HepG2 (cell line): ENCODE data around the gene TACC3. TPM values are rescaled to one million over a fixed set of nuclear protein-coding genes. Genes with fewer than 3 reads are reported as not detected.

Experiments
- ATAC-seq: fragments of 200-7000 bp; cut with Tn5 transposase; 3 replicates; pipeline ENCODE4 v1.9.1; 2020; ENCODE audit warnings: mild to moderate bottlenecking, moderate library complexity
- BruUV-seq: library from RNA; stranded (reverse); fragments of 400-500 nt; replicated peaks from 2 replicates; lab custom pipeline; 2021; lab: Mats Ljungman, UMichigan
- CTCF ChIA-PET: fragments of 300-600 bp; formaldehyde crosslinking; extraction: SDS; loops from one replicate; lab custom pipeline; 2021; ENCODE audit warnings: low total read pairs, inconsistent platforms, low intra/inter-chr PET ratio; lab: Yijun Ruan, JAX
- POLR2A ChIA-PET: fragments of 350-600 bp; sonication (Branson Sonifier 250); formaldehyde crosslinking; loops from one replicate; lab custom pipeline; 2020; ENCODE audit warnings: antibody characterized with exemption, inconsistent platforms; lab: Yijun Ruan, JAX
- DNase-seq: peaks from one replicate; pipeline ENCODE4 v3.0.0-alpha.2; 2015; ENCODE audit warnings: low spot score
- FAIRE-seq: peaks from 3 replicates; lab custom pipeline; 2011; peaks lifted over from hg19 to GRCh38; lab: Jason Lieb, UNC
- H2AFZ ChIP-seq: one replicate; pipeline ENCODE4 v1.6.1; 2011; ENCODE audit warnings: low read length, inconsistent platforms
- H3K27ac ChIP-seq: fragments of 300-600 bp; 3 replicates; pipeline ENCODE4 v1.8.0; 2011; ENCODE audit warnings: mixed run types, mild to moderate bottlenecking, mixed read lengths, low read length, inconsistent platforms; ENCODE audit not compliant: insufficient read depth; ENCODE audit errors: extremely low read length
- H3K27me3 ChIP-seq, 2 experiments: fragments of 200-600 bp in 1 of 2; 2 replicates in 1 of 2; 3 replicates in 1 of 2; pipeline versions ENCODE4 v1.6.0 to v1.8.0; 2011; ENCODE audit warnings: low read length in 2 of 2, mild to moderate bottlenecking in 2 of 2, moderate library complexity in 2 of 2, inconsistent platforms in 1 of 2; ENCODE audit not compliant: insufficient read depth in 2 of 2, control insufficient read depth in 1 of 2
- H3K36me3 ChIP-seq, 2 experiments: fragments of 200-600 bp in 1 of 2; replicated peaks in 1 of 2; 2 replicates in 1 of 2; 3 replicates in 1 of 2; pipeline versions ENCODE4 v1.5.1 to v1.8.0; 2011; ENCODE audit warnings: low read length in 2 of 2, inconsistent platforms in 1 of 2; ENCODE audit not compliant: insufficient read depth in 2 of 2, control insufficient read depth in 1 of 2
- H3K4me1 ChIP-seq: 2 replicates; pipeline ENCODE4 v1.5.1; 2012; ENCODE audit warnings: low read length, inconsistent platforms; ENCODE audit not compliant: insufficient read depth
- H3K4me2 ChIP-seq: 2 replicates; pipeline ENCODE4 v1.6.0; 2011; ENCODE audit warnings: low read depth, low read length, inconsistent platforms
- H3K4me3 ChIP-seq, 3 experiments: fragments of 200-600 bp in 1 of 3; sonication (generic), shearing (Covaris generic) in 1 of 3; replicated peaks in 1 of 3; 2 replicates each; pipeline ENCODE4 v1.5.1; 2011 to 2016; ENCODE audit warnings: low read length in 3 of 3, inconsistent platforms in 2 of 3, low read depth in 2 of 3, mild to moderate bottlenecking in 2 of 3, control low read depth in 1 of 3, mixed read lengths in 1 of 3; ENCODE audit not compliant: insufficient read depth in 1 of 3
- H3K79me2 ChIP-seq: one replicate; pipeline ENCODE4 v1.6.1; 2011; ENCODE audit warnings: low read length, inconsistent platforms; ENCODE audit not compliant: insufficient read depth
- H3K9ac ChIP-seq: 2 replicates; pipeline ENCODE4 v1.6.0; 2011; ENCODE audit warnings: mild to moderate bottlenecking, low read depth, low read length, inconsistent platforms; ENCODE audit not compliant: insufficient read depth
- H3K9me3 ChIP-seq: 2 replicates; pipeline ENCODE4 v1.5.1; 2012; ENCODE audit warnings: mild to moderate bottlenecking, low read length
- H4K20me1 ChIP-seq: 2 replicates; pipeline ENCODE4 v1.6.0; 2011; ENCODE audit warnings: inconsistent platforms, mild to moderate bottlenecking, low read length, moderate library complexity; ENCODE audit not compliant: insufficient read depth
- GABPB1 ChIP-seq: IDR thresholded peaks from 2 replicates; pipeline ENCODE4 v1.6.1; 2016; ENCODE audit warnings: mild to moderate bottlenecking, missing genetic modification reagents, moderate library complexity, missing compliant biosample characterization
- SKI ChIP-seq: fragments of 450-650 bp; IDR thresholded peaks from one replicate; pipeline ENCODE4 v1.6.1; 2018; ENCODE audit warnings: mild to moderate bottlenecking; ENCODE audit not compliant: partially characterized antibody
- SMARCE1 ChIP-seq: fragments of 450-650 bp; IDR thresholded peaks from 2 replicates; pipeline ENCODE4 v1.6.1; 2017; ENCODE audit warnings: borderline replicate concordance
- ZNF230 ChIP-seq: sonication (generic); formaldehyde crosslinking; IDR thresholded peaks from 2 replicates; pipeline ENCODE4 v1.4.0; 2020; ENCODE audit warnings: mild to moderate bottlenecking, missing genetic modification reagents
- WGBS: methylation state at CpG from one replicate; pipeline ENCODE4 v1.1.6; 2017; ENCODE audit warnings: low lambda C conversion rate; 5-methylcytosine and 5-hydroxymethylcytosine counted together
- in situ Hi-C: cut with HindIII; loops from 2 replicates; pipeline ENCODE4 v1.10.0; 2017; ENCODE audit warnings: low pct_unique_long_range_greater_than_20kb; ENCODE audit not compliant: extremely low pct_ligation_motif_present
- intact Hi-C: fragments of 100-400 bp; cut with micrococcal nuclease; formaldehyde crosslinking; loops from one replicate; pipeline ENCODE4 v1.10.0; 2022; ENCODE audit not compliant: unreplicated experiment
- polyA plus RNA-seq, 8 experiments: library from polyadenylated mRNA; depleted of rRNA in 3 of 8; stranded (reverse) in 7 of 8; unstranded in 1 of 8; fragments of >200 nt; fragmentation: Illumina TruSeq in 4 of 8; extraction: Trizol in 4 of 8; gene quantifications; 2 replicates each; pipeline versions ENCODE4 v1.2.1 to v1.2.3, GENCODE V29; 2011 to 2016; ENCODE audit warnings: low read depth in 4 of 8, missing spikeins in 1 of 8, mixed read lengths in 1 of 8; ENCODE audit not compliant: insufficient read depth in 1 of 8
- total RNA-seq, 5 experiments: library from RNA; depleted of rRNA; stranded (reverse); fragments of >200 nt; fragmentation: Illumina TruSeq; extraction: Trizol; gene quantifications; 2 replicates each; pipeline ENCODE4 v1.2.3, GENCODE V29; 2016; ENCODE audit warnings: low read depth in 1 of 5

TACC3 gene
- total and polyA plus RNA-seq, 2 of the 13 experiments (the other 11 are each of a cell fraction or from before 2014, with no cell fraction given) = 20.3 to 21.2 TPM

GRCh38 chr4:1713003-1713851 lies 8.1 kb upstream of the TACC3 start (continued):
- no peak for TF ChIP-seq SMARCE1
- TF ChIP-seq GABPB1 = 0 out of 2 replicates have a peak, but pooled peaks have one; percentile 4

GRCh38 chr4:1714303-1715001 lies 6.9 kb upstream of the TACC3 start:
- Histone ChIP-seq H3K27ac (no peak overlapping the region), H3K4me2 (peak overlapping the region; percentile 99; the same call in 1 of the 2 replicates), H2AFZ (no peak overlapping the region), H3K36me3 (no peaks in the 10 kb centered on the region; a peak in 1 of 5 replicates), H4K20me1 (no peaks in the 10 kb centered on the region), H3K9ac (no peak overlapping the region), H3K9me3 (no peaks in the 10 kb centered on the region), H3K79me2 (peaks cover 40% of the 10 kb centered on the region), H3K27me3 (no peaks in the 10 kb centered on the region), H3K4me3 (no peak overlapping the region), H3K4me1 (peaks cover 47% of the 10 kb centered on the region)
- CTCF ChIA-PET = no interaction called here
- DNase-seq (no peak), FAIRE-seq (no peak), ATAC-seq (no peak)
- TF ChIP-seq SKI (peak; percentile 25), ZNF230 (CRISPR knock-in tag) (no peak)
- intact Hi-C loops = no loop called here
- 92% methylated on average over 9 of the region's 9 CpGs for WGBS
- POLR2A ChIA-PET = interaction anchor here (0.6 kb wide), 1 partner anchor 35 kb away, joined by 3 read pairs; no protein-coding TSS in a partner anchor
- in situ Hi-C loops = no loop called here
- no TSS peak for BruUV-seq
